Gastrocnemius medialis (tissue), 4 donors: ENCODE data around the gene HSCB. TPM values are rescaled to one million over a fixed set of nuclear protein-coding genes. Genes with fewer than 3 reads are reported as not detected.

Source experiments
- ATAC-seq, 2 donors: fragments of 150-250 bp; one replicate each; pipeline ENCODE4 v1.9.1; 2016
- DNase-seq, 2 donors: peaks; one replicate each; pipeline ENCODE4 v3.0.0-alpha.2; 2019
- H3K27ac ChIP-seq, 4 donors: fragments of 200-600 bp; sonication (generic); 1 replicate in 1 of 4; 2 replicates in 3 of 4; pipeline ENCODE4 v1.5.1; 2016 to 2018; ENCODE audit warnings: mild to moderate bottlenecking in 2 of 4, moderate library complexity in 1 of 4
- H3K27me3 ChIP-seq, 3 donors: fragments of 200-600 bp; sonication (generic) in 2 of 3; 1 replicate in 1 of 3; 2 replicates in 2 of 3; pipeline versions ENCODE4 v1.5.1 to v1.6.0; 2016 to 2019; ENCODE audit warnings: mild to moderate bottlenecking in 1 of 3, moderate library complexity in 1 of 3
- H3K36me3 ChIP-seq, 2 donors: fragments of 200-600 bp; sonication (generic) in 1 of 2; one replicate each; pipeline ENCODE4 v1.5.1; 2017 to 2018
- H3K4me1 ChIP-seq, 2 donors: fragments of 200-600 bp; sonication (generic) in 1 of 2; one replicate each; pipeline ENCODE4 v1.5.1; 2016 to 2017; ENCODE audit warnings: mild to moderate bottlenecking in 2 of 2
- H3K4me3 ChIP-seq, 4 donors: fragments of 200-600 bp; sonication (generic) in 3 of 4; 1 replicate in 1 of 4; 2 replicates in 3 of 4; pipeline ENCODE4 v1.5.1; 2016 to 2019; ENCODE audit warnings: mild to moderate bottlenecking in 2 of 4
- H3K9me3 ChIP-seq, 3 donors: fragments of 200-600 bp; sonication (generic) in 2 of 3; 1 replicate in 1 of 3; 2 replicates in 2 of 3; pipeline ENCODE4 v1.5.1; 2016 to 2019
- POLR2A ChIP-seq, 2 donors: fragments of 450-650 bp; IDR thresholded peaks; one replicate each; pipeline ENCODE4 v1.6.1; 2017; ENCODE audit warnings: antibody characterized with exemption in 2 of 2, mild to moderate bottlenecking in 2 of 2, moderate library complexity in 2 of 2
- in situ Hi-C, 4 donors: fragments of 200-750 bp; cut with MboI; loops; one replicate each; pipeline versions ENCODE4 v1.15.0 to v1.8.0; 2017; ENCODE audit warnings: low sequenced_read_pairs in 4 of 4
- intact Hi-C: fragments of 100-400 bp; cut with DNase I; formaldehyde crosslinking; loops from one replicate; pipeline ENCODE4 v1.15.1; 2023; ENCODE audit warnings: low total_unique reads
- total RNA-seq, 4 donors: library from RNA; depleted of rRNA; stranded (reverse); fragments of >200 nt; gene quantifications; one replicate each; pipeline versions ENCODE4 v1.1.0 to v1.2.3, GENCODE V29; 2016
- TF ChIP-seq, protein P1 (sequence below), 5 experiments: fragments of 450-650 bp in 3 of 5; fragments of 200-600 bp in 2 of 5; sonication (generic) in 2 of 5; IDR thresholded peaks in 4 of 5; conservative IDR thresholded peaks in 1 of 5; 1 replicate in 4 of 5; 2 replicates in 1 of 5; pipeline ENCODE4 v1.5.1; 2016 to 2019; ENCODE audit warnings: antibody characterized with exemption in 5 of 5, mild to moderate bottlenecking in 3 of 5, moderate library complexity in 3 of 5

The HSCB gene
- total RNA-seq, 4 donors from 2014 or later: 14.4 to 30.4 (median 22.9) TPM

DNA sequence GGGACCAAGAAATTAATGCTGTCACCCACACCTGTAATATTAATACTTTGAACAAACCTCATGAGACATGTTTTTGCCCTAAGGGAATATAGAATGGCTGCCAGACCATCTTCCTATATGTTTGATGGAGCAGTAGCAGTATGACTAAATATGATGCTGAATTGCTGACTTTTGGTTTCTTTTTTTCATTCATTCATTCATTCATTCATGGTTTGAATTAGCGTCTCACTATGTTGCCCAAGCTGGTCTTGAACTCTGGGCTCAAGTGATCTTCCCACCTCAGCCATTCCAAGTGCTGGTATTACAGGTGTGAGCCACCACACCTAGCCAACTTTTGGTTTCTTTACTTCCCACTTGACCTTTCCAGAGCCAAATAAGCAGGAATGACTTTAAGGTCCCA is 38.5 kb downstream of the HSCB start:
- H3K9me3 ChIP-seq: no peaks in the 10 kb centered on the region
- DNase-seq: no peak
- no peaks in the 10 kb centered on the region for H3K27me3 ChIP-seq
- H3K27ac ChIP-seq: peak overlapping the region in 1 of 4 donors; percentile 67
- no peak overlapping the region for H3K4me3 ChIP-seq
- peaks cover 16 to 17% of the 10 kb centered on the region in 2 donors for H3K4me1 ChIP-seq
- TF ChIP-seq POLR2A (IDR thresholded peaks at IDR 0.05): no peak
- TF ChIP-seq, protein P1, sequence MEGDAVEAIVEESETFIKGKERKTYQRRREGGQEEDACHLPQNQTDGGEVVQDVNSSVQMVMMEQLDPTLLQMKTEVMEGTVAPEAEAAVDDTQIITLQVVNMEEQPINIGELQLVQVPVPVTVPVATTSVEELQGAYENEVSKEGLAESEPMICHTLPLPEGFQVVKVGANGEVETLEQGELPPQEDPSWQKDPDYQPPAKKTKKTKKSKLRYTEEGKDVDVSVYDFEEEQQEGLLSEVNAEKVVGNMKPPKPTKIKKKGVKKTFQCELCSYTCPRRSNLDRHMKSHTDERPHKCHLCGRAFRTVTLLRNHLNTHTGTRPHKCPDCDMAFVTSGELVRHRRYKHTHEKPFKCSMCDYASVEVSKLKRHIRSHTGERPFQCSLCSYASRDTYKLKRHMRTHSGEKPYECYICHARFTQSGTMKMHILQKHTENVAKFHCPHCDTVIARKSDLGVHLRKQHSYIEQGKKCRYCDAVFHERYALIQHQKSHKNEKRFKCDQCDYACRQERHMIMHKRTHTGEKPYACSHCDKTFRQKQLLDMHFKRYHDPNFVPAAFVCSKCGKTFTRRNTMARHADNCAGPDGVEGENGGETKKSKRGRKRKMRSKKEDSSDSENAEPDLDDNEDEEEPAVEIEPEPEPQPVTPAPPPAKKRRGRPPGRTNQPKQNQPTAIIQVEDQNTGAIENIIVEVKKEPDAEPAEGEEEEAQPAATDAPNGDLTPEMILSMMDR (IDR thresholded peaks at IDR 0.05 in 4 of 5, conservative IDR thresholded peaks at IDR 0.05 in 1 of 5): no peak
- in situ Hi-C loops (no loop called here), intact Hi-C loops (no loop called here)
- H3K36me3 ChIP-seq: peaks cover 0 to 53% of the 10 kb centered on the region in 2 donors
- ATAC-seq: no peak

DNA sequence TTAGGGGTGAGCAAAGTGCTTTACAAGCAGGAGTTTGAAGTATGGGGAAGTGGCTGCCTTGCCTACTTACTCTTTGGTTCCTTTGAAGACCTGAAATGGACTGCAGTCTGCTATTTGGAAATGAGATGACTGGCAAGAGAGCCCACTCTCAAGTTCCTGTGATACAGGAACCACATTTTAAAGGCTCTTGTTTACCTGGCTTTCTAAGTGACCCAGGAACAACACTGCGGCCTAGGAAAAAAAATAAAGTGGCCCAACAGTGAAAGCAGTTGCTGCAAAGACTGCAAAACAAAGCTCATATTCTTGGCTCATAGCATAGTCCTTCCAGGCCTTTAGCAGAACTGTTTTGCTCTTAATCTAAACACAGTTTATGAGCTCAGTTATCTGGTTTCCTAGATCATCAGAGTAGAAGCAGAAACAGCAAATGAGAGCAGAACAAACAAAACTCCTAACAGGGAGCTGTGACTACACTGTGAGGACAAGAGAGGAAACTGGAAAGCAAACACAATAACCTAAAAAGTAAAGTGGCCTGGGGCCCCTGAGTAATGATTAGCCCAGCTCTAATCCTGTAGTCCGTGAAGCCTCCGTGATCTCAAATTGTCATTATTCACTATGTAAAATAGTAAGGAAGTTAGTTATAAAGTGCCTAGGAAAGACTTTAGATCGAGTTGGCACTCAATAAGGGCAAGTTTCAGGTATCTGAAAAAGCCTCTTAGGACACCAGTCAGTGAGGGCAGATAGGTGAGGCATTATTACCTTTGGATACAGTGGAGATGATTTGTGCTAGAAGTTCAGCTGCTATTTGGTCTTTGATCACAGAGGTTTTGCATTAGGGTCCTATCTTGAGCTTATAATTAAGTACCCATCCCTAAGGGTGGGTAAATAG is 42.2 kb downstream of the HSCB start:
- no peak for DNase-seq
- no peaks in the 10 kb centered on the region for H3K9me3 ChIP-seq
- in situ Hi-C loops: no loop called here
- no peak overlapping the region for H3K27ac ChIP-seq
- intact Hi-C loops: no loop called here
- peaks cover 12 to 16% of the 10 kb centered on the region in 2 donors for H3K4me1 ChIP-seq
- no peaks in the 10 kb centered on the region for H3K27me3 ChIP-seq
- no peak for ATAC-seq
- peaks cover 0 to 59% of the 10 kb centered on the region in 2 donors for H3K36me3 ChIP-seq
- H3K4me3 ChIP-seq: no peak overlapping the region
- TF ChIP-seq, protein P1 (IDR thresholded peaks at IDR 0.05 in 4 of 5, conservative IDR thresholded peaks at IDR 0.05 in 1 of 5): no peak
- no peak for TF ChIP-seq POLR2A (IDR thresholded peaks at IDR 0.05)

DNA sequence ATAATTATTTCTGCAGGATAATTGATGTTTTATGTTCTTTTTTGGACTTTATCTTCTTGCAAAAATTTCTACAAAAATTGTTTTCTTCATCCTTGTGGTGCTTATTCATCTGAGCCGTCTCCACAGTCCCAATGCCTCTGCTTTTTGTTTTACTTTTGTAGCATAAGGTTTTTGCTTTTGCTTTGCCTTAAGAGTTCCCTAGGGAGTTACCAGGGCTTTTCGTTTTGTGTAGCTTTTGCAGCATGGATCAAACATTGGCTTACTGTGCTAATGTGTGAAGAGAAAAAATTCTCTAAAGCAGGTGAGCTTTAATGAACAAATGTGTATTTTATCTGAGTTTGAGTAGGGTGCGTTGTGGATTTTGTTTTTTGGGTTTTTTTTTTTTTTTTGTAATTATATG is 46.8 kb downstream of the HSCB start:
- in situ Hi-C loops (no loop called here), intact Hi-C loops (no loop called here)
- Histone ChIP-seq H3K4me1 (no peaks in the 10 kb centered on the region), H3K27me3 (no peaks in the 10 kb centered on the region), H3K36me3 (peaks cover 0 to 46% of the 10 kb centered on the region in 2 donors), H3K4me3 (no peak overlapping the region), H3K27ac (no peak overlapping the region), H3K9me3 (no peaks in the 10 kb centered on the region)
- TF ChIP-seq, protein P1 (IDR thresholded peaks at IDR 0.05 in 4 of 5, conservative IDR thresholded peaks at IDR 0.05 in 1 of 5): no peak
- no peak for TF ChIP-seq POLR2A (IDR thresholded peaks at IDR 0.05)
- ATAC-seq (no peak), DNase-seq (no peak)

DNA sequence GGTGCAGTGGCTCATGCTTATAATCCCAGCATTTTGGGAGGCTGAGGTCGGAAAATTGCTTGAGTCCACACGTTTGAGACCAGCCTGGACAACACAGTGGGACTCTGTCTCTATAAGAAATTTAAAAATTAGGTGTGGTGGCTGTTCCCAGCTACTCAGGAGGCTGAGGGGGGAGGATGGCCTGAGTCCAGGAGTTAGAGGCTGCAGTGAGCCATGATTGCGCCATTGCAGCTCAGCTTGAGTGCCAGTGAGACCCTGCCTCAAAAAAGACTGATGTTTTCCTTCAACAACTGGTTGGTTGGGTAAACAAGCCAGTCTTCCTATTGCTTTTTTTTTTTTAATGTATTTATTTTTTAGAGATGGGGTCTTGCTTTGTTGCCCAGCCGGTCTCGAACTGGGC is 49.3 kb downstream of the HSCB start:
- no peak overlapping the region for H3K4me3 ChIP-seq
- H3K4me1 ChIP-seq: peaks cover 1 to 11% of the 10 kb centered on the region in 2 donors
- H3K9me3 ChIP-seq: no peaks in the 10 kb centered on the region
- no peak for DNase-seq
- in situ Hi-C loops: no loop called here
- H3K27me3 ChIP-seq: no peaks in the 10 kb centered on the region
- TF ChIP-seq, protein P1 (IDR thresholded peaks at IDR 0.05 in 4 of 5, conservative IDR thresholded peaks at IDR 0.05 in 1 of 5): no peak
- no peak for TF ChIP-seq POLR2A (IDR thresholded peaks at IDR 0.05)
- peaks cover 2 to 46% of the 10 kb centered on the region in 2 donors for H3K36me3 ChIP-seq
- no peak for ATAC-seq
- H3K27ac ChIP-seq: no peak overlapping the region
- intact Hi-C loops: loop anchor here (2.0 kb wide), 1 partner anchor 38 kb away; no protein-coding TSS in a partner anchor
